ENCODE data around the gene ASPHD1.

ASPHD1 gene

DNA sequence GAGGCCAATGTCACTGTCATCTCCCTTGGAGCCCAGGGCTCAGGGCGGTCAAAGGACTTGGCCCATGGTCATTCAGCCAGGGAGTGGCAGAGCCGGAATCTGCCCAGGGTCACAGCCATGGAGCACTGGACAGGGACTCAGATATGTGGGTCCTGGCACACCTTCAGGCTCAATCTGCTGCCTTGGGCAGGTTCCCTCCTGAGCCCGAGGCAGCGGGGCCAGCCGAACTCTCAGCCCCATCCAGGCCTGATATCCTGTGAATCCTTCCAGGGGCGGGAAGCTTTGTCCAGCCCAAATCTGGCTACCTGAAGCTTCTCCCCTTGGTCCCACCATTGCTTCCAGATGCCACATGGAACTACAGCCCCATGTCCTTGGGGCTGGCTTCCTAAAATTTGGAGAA lies 25.1 kb upstream of the ASPHD1 start:
- WGBS (ENCODE audit: extremely low coverage, insufficient coverage, insufficient read length): no CpG with 5 or more reads among the region's 6 CpGs

DNA sequence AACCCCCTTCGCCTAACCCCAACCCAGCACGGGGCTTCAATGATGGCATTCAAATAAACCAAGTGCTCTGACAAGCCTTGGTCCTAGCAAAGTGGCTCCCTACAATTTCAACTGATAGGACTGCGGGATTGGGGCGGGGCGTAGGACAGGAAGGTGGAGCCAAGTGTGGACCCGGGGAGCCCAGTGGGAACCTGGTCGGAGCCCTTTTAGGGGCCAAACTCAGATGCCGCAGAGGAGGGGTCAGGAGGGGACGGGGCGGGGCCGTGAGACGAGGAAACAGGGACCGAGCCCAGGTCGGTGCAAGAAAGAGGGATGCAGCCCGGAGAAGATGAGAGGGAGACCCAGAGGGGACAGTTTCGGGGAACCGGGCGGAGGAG lies 24.1 kb upstream of the ASPHD1 start:
- Histone ChIP-seq H3K18ac (ENCODE audit: low read length) (no peak overlapping the region), H3K27me3 (ENCODE audit: insufficient read depth, low read length) (peaks cover 18% of the 10 kb centered on the region), H3K79me2 (ENCODE audit: control insufficient read depth, insufficient read depth, low read length, poor library complexity) (no peaks in the 10 kb centered on the region), H4K12ac (ENCODE audit: low read depth, low read length) (no peak overlapping the region), H3K4me3 (ENCODE audit: low read depth, low read length) (no peak overlapping the region), H3K4ac (ENCODE audit: low read depth, low read length) (no peak overlapping the region), H3K9me3 (ENCODE audit: insufficient read depth, low read depth, low read length) (peaks cover 5% of the 10 kb centered on the region), H2AK5ac (ENCODE audit: low read length) (no peak overlapping the region), H3K79me1 (ENCODE audit: low read length) (no peaks in the 10 kb centered on the region), H3K9ac (ENCODE audit: low read length) (no peak overlapping the region), H3K4me2 (ENCODE audit: low read length) (peak overlapping the region; percentile 30), H4K91ac (ENCODE audit: low read depth, low read length) (no peak overlapping the region), H2BK120ac (ENCODE audit: insufficient read depth, low read length, poor library complexity) (no peak overlapping the region), H2BK12ac (ENCODE audit: low read length) (no peak overlapping the region), H2BK5ac (ENCODE audit: low read depth, low read length, poor library complexity) (no peak overlapping the region), H3K36me3 (ENCODE audit: control insufficient read depth in 1 of 2, insufficient read depth in 2 of 2, low read length in 2 of 2) (peaks cover 0 to 4% of the 10 kb centered on the region in 2 experiments), H3K14ac (ENCODE audit: low read length) (no peak overlapping the region), H3K23ac (ENCODE audit: low read length) (no peak overlapping the region), H2AFZ (ENCODE audit: insufficient read depth, low read length, poor library complexity) (no peak overlapping the region), H3K4me1 (ENCODE audit: control insufficient read depth in 1 of 2, insufficient read depth in 2 of 2, low read length in 2 of 2) (peaks cover 0 to 3% of the 10 kb centered on the region in 2 experiments), H4K8ac (ENCODE audit: low read depth, low read length) (no peak overlapping the region), H3K27ac (ENCODE audit: low read depth, low read length) (no peak overlapping the region)
- no CpG with 5 or more reads among the region's 18 CpGs for WGBS (ENCODE audit: extremely low coverage, insufficient coverage, insufficient read length)
- no peak for DNase-seq

More for the DNA sequence above, 25.1 kb upstream of the ASPHD1 start:
- Histone ChIP-seq H3K4ac (ENCODE audit: low read depth, low read length) (no peak overlapping the region), H3K18ac (ENCODE audit: low read length) (no peak overlapping the region), H4K91ac (ENCODE audit: low read depth, low read length) (no peak overlapping the region), H4K8ac (ENCODE audit: low read depth, low read length) (no peak overlapping the region), H3K27me3 (ENCODE audit: insufficient read depth, low read length) (peaks cover 18% of the 10 kb centered on the region), H3K79me1 (ENCODE audit: low read length) (no peaks in the 10 kb centered on the region), H2BK5ac (ENCODE audit: low read depth, low read length, poor library complexity) (no peak overlapping the region), H3K9ac (ENCODE audit: low read length) (no peak overlapping the region), H3K79me2 (ENCODE audit: control insufficient read depth, insufficient read depth, low read length, poor library complexity) (no peaks in the 10 kb centered on the region), H3K23ac (ENCODE audit: low read length) (no peak overlapping the region), H2BK12ac (ENCODE audit: low read length) (no peak overlapping the region), H3K4me3 (ENCODE audit: low read depth, low read length) (no peak overlapping the region), H2AFZ (ENCODE audit: insufficient read depth, low read length, poor library complexity) (no peak overlapping the region), H3K14ac (ENCODE audit: low read length) (no peak overlapping the region), H3K4me2 (ENCODE audit: low read length) (no peak overlapping the region), H3K4me1 (ENCODE audit: control insufficient read depth in 1 of 2, insufficient read depth in 2 of 2, low read length in 2 of 2) (peaks cover 0 to 3% of the 10 kb centered on the region in 2 experiments), H2AK5ac (ENCODE audit: low read length) (no peak overlapping the region), H3K9me3 (ENCODE audit: insufficient read depth, low read depth, low read length) (peaks cover 5% of the 10 kb centered on the region), H3K27ac (ENCODE audit: low read depth, low read length) (no peak overlapping the region), H2BK120ac (ENCODE audit: insufficient read depth, low read length, poor library complexity) (no peak overlapping the region), H3K36me3 (ENCODE audit: control insufficient read depth in 1 of 2, insufficient read depth in 2 of 2, low read length in 2 of 2) (peaks cover 0 to 4% of the 10 kb centered on the region in 2 experiments), H4K12ac (ENCODE audit: low read depth, low read length) (no peak overlapping the region)
- DNase-seq: no peak

DNA sequence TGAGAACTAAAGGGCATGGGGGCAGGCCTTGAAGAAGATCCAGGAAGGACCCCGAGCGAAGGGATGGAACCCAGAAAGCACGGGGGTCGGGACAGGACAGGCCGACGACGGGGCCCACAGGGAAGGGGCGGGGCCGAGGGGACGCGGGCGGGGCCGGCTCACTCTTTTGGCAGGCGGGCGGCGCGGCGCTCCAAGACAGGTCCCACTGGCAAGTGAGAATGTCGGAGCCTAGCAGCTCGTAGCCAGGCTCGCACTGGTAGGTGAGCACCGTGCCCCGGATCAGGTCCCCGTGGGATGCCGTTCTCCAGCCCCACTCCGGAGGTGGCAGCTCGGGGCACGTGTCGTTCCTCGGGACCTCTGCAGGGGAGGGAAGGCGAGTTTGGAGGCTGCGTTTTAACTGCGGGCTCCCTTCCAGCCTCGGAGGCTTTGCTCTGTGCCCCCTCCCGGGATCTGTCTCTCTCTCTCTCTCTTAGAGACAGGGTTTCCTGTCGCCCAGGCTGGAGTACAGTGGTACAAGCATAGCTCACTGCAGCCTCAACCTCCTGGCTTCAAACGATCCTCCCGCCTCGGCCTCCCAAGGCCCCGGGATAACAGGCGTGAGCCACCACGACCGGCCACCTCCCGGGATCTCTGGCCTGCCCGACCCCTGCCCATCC lies 23.6 kb upstream of the ASPHD1 start:
- Histone ChIP-seq H2BK120ac (ENCODE audit: insufficient read depth, low read length, poor library complexity) (no peak overlapping the region), H3K4me1 (ENCODE audit: control insufficient read depth in 1 of 2, insufficient read depth in 2 of 2, low read length in 2 of 2) (peaks cover 0 to 3% of the 10 kb centered on the region in 2 experiments), H4K91ac (ENCODE audit: low read depth, low read length) (no peak overlapping the region), H3K9ac (ENCODE audit: low read length) (no peak overlapping the region), H2BK12ac (ENCODE audit: low read length) (no peak overlapping the region), H3K27ac (ENCODE audit: low read depth, low read length) (no peak overlapping the region), H2BK5ac (ENCODE audit: low read depth, low read length, poor library complexity) (no peak overlapping the region), H4K12ac (ENCODE audit: low read depth, low read length) (no peak overlapping the region), H3K9me3 (ENCODE audit: insufficient read depth, low read depth, low read length) (peaks cover 5% of the 10 kb centered on the region), H3K23ac (ENCODE audit: low read length) (no peak overlapping the region), H3K79me1 (ENCODE audit: low read length) (no peaks in the 10 kb centered on the region), H3K4me2 (ENCODE audit: low read length) (peak overlapping the region; percentile 30), H3K18ac (ENCODE audit: low read length) (no peak overlapping the region), H2AFZ (ENCODE audit: insufficient read depth, low read length, poor library complexity) (no peak overlapping the region), H3K27me3 (ENCODE audit: insufficient read depth, low read length) (peaks cover 18% of the 10 kb centered on the region), H3K4ac (ENCODE audit: low read depth, low read length) (no peak overlapping the region), H3K4me3 (ENCODE audit: low read depth, low read length) (no peak overlapping the region), H3K14ac (ENCODE audit: low read length) (no peak overlapping the region), H3K36me3 (ENCODE audit: control insufficient read depth in 1 of 2, insufficient read depth in 2 of 2, low read length in 2 of 2) (peaks cover 0 to 4% of the 10 kb centered on the region in 2 experiments), H3K79me2 (ENCODE audit: control insufficient read depth, insufficient read depth, low read length, poor library complexity) (no peaks in the 10 kb centered on the region), H2AK5ac (ENCODE audit: low read length) (no peak overlapping the region), H4K8ac (ENCODE audit: low read depth, low read length) (no peak overlapping the region)
- WGBS (ENCODE audit: extremely low coverage, insufficient coverage, insufficient read length): no CpG with 5 or more reads among the region's 45 CpGs
- DNase-seq: peak in 1 of 2 donors; percentile 18

DNA sequence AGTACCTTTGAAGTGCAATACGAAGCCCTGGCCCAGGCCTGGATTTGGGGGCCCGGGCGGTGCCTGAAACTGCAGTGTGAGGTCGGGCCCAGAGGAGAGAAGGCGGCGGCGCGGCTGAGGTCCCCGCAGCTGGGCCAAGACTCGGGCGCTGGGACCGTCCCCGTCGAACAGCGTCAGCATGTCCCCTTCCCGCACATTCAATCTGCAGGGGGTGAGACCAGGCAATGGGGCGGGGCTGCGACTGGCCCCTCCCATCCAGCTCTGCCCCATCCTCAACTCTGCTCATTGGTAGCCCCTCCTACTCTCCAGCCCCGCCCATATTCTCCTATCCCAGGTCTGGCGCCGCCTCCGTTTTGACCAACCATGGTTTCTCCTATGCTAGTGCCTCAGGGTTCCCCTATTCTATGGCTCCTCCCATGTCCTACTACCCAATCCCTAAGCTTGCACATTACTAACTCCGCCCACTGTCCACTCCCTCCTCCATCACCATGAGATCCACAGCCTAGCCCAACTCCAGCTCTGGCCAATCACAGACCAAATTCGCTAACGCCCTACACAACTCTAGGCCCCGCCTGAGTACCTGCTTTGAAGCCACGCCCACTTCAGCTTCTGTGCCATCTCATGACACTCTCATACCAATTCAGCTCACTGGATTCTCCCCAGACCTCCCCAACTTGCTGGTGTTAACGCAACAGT lies 22.9 kb upstream of the ASPHD1 start:
- H2AFZ ChIP-seq (ENCODE audit: insufficient read depth, low read length, poor library complexity): no peak overlapping the region
- H2BK12ac ChIP-seq (ENCODE audit: low read length): no peak overlapping the region
- no peak overlapping the region for H3K4me2 ChIP-seq (ENCODE audit: low read length)
- no peak overlapping the region for H3K4ac ChIP-seq (ENCODE audit: low read depth, low read length)
- H3K27ac ChIP-seq (ENCODE audit: low read depth, low read length): no peak overlapping the region
- no peak overlapping the region for H3K18ac ChIP-seq (ENCODE audit: low read length)
- H3K9ac ChIP-seq (ENCODE audit: low read length): no peak overlapping the region
- H3K79me1 ChIP-seq (ENCODE audit: low read length): no peaks in the 10 kb centered on the region
- no peak overlapping the region for H2BK120ac ChIP-seq (ENCODE audit: insufficient read depth, low read length, poor library complexity)
- no peak overlapping the region for H2BK5ac ChIP-seq (ENCODE audit: low read depth, low read length, poor library complexity)
- H3K9me3 ChIP-seq (ENCODE audit: insufficient read depth, low read depth, low read length): peaks cover 5% of the 10 kb centered on the region
- peaks cover 18% of the 10 kb centered on the region for H3K27me3 ChIP-seq (ENCODE audit: insufficient read depth, low read length)
- H4K8ac ChIP-seq (ENCODE audit: low read depth, low read length): no peak overlapping the region
- WGBS (ENCODE audit: extremely low coverage, insufficient coverage, insufficient read length): no CpG with 5 or more reads among the region's 28 CpGs
- H4K12ac ChIP-seq (ENCODE audit: low read depth, low read length): no peak overlapping the region
- H3K4me1 ChIP-seq (ENCODE audit: control insufficient read depth in 1 of 2, insufficient read depth in 2 of 2, low read length in 2 of 2): peaks cover 0 to 3% of the 10 kb centered on the region in 2 experiments
- peak in 1 of 2 donors; percentile 31 for DNase-seq
- H3K14ac ChIP-seq (ENCODE audit: low read length): no peak overlapping the region
- H3K4me3 ChIP-seq (ENCODE audit: low read depth, low read length): no peak overlapping the region
- H4K91ac ChIP-seq (ENCODE audit: low read depth, low read length): no peak overlapping the region
- H3K36me3 ChIP-seq (ENCODE audit: control insufficient read depth in 1 of 2, insufficient read depth in 2 of 2, low read length in 2 of 2): peaks cover 0 to 4% of the 10 kb centered on the region in 2 experiments
- H3K79me2 ChIP-seq (ENCODE audit: control insufficient read depth, insufficient read depth, low read length, poor library complexity): no peaks in the 10 kb centered on the region
- no peak overlapping the region for H2AK5ac ChIP-seq (ENCODE audit: low read length)
- no peak overlapping the region for H3K23ac ChIP-seq (ENCODE audit: low read length)

Data from trophoblast cell (in vitro differentiated cells and primary cell).